Retinal pigment epithelial cell (primary cell): ENCODE data around the gene RPS6KL1.

Experiments used
- DNase-seq: peaks from one replicate; pipeline ENCODE4 v3.0.0-alpha.2; 2010; ENCODE audit warnings: low read depth
- H3K4me3 ChIP-seq: 2 replicates; pipeline ENCODE4 v1.5.1; 2011; ENCODE audit warnings: mild to moderate bottlenecking, low read length, control low read depth, moderate library complexity
- TF ChIP-seq, protein P1 (sequence below): conservative IDR thresholded peaks from 2 replicates; pipeline ENCODE4 v1.5.1; 2011; ENCODE audit warnings: low read depth, low read length, control low read depth, inconsistent platforms

Gene RPS6KL1

DNA sequence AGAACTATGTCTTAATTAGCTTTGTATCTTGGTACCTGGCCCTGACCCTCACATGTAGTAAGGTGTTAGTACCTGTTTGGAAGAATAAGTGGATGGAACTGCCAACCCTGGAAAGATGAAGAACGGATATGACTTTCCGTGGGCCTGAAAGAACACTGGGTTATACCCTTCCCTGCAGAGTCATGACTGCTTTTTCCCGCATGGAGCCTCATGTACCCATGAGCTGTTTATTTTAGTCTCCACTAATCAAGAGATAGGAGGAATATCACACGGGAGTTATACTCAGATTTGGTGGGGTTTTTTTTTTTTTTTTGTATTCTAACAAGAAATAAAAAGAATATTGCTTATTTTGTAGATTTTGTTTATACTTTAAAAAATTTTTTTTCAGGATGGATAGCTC, 25.4 kb downstream of the RPS6KL1 start:
- H3K4me3 ChIP-seq: no peak overlapping the region
- TF ChIP-seq, protein P1, sequence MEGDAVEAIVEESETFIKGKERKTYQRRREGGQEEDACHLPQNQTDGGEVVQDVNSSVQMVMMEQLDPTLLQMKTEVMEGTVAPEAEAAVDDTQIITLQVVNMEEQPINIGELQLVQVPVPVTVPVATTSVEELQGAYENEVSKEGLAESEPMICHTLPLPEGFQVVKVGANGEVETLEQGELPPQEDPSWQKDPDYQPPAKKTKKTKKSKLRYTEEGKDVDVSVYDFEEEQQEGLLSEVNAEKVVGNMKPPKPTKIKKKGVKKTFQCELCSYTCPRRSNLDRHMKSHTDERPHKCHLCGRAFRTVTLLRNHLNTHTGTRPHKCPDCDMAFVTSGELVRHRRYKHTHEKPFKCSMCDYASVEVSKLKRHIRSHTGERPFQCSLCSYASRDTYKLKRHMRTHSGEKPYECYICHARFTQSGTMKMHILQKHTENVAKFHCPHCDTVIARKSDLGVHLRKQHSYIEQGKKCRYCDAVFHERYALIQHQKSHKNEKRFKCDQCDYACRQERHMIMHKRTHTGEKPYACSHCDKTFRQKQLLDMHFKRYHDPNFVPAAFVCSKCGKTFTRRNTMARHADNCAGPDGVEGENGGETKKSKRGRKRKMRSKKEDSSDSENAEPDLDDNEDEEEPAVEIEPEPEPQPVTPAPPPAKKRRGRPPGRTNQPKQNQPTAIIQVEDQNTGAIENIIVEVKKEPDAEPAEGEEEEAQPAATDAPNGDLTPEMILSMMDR: no peak
- no peak for DNase-seq

DNA sequence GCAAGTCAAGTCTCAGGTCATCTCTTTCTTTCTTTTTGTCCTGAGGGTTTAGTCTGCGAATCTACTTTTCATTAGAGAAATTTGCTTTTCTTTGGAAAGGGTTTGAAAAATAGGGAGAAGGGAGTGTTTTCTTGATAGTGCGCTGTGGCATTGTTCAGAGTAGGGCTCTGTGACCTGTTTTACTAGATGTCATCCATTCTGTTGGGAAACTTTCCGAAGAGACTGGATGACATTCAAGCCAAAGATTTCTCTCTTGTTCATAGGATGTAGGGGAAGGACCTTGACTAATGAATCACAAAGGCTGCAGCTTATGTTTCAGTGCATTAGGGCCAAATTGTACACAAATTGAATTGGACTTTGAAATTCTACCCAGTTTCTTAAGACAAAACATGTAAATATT, 26.7 kb downstream of the RPS6KL1 start:
- no peak for DNase-seq
- TF ChIP-seq, protein P1: no peak
- H3K4me3 ChIP-seq: no peak overlapping the region

DNA sequence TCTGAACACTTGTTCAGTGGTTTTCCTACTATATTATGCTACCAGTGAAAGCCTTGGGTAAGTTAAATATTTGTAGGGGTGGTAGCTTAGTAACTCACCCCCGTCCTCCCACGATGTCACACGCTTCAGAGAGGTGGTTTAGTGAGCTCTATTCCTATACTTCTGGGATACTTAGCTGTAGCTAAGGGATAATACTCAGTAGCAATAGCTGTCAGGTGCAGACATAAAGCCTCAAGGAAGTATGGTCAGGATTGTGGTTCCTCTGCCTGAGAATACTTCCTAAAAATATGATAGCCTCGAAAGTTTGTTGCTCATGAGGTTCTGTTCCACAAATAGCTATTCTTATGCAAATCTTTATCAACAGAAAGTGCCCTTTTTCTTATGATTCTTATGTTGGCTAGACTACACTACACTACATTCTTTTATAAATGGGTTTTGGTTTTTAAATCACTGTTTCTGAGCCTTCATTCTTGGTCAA, 29.4 kb downstream of the RPS6KL1 start:
- H3K4me3 ChIP-seq: no peak overlapping the region
- TF ChIP-seq, protein P1: no peak
- no peak for DNase-seq

DNA sequence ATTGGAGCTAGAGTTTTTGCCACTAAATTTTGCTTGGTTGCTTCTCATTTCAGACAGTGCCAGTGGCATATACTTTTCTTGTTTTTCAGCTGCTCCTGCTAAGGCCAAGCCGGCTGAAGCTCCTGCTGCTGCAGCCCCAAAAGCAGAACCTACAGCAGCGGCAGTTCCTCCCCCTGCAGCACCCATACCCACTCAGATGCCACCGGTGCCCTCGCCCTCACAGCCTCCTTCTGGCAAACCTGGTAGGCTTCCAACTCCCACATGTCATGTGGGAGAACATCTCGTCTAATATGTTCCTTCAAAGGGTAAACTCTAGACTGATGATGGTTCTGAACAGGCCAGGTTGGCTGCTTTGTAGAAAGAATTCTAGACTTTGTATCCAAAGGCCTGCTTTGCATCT, 30.3 kb downstream of the RPS6KL1 start:
- no peak overlapping the region for H3K4me3 ChIP-seq
- no peak for DNase-seq
- TF ChIP-seq, protein P1: no peak

DNA sequence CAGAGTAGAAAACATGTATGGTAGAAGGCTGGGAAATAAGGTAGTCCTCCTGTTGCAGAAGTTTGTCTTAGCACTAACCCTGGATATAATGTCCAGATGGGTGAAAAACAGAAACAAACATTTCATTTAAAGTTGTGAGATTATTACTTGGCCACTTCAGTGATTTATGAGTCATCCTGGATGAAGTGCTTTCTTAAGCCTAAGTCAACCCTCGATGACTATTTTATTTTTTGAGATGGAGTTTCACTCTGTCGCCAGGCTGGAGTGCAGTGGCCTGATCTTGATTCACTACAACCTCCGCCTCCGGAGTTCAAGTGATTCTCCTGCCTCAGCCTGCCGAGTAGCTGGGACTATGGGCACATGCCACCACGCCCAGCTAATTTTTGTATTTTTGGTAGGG, 31.2 kb downstream of the RPS6KL1 start:
- H3K4me3 ChIP-seq: no peak overlapping the region
- TF ChIP-seq, protein P1: no peak
- DNase-seq: no peak

DNA sequence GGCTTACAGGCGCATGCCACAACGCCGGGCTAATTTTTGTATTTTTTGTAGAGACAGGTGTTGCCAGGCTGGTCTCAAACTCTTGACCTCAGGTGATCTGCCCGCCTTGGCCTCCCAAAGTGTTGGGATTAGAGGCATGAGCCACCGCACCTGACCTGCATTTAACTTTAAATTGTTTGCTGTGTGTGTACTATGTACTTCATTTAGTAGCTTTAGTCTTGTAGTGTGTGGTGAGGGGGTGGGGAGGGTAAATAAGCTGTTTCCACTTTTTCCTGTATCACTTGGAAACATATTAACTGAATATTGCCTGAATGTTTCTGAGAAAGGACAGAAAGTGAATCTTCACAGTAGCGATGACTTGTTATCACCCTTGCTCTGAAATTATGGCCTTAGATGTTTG, 32.8 kb downstream of the RPS6KL1 start:
- no peak overlapping the region for H3K4me3 ChIP-seq
- TF ChIP-seq, protein P1: no peak
- no peak for DNase-seq

DNA sequence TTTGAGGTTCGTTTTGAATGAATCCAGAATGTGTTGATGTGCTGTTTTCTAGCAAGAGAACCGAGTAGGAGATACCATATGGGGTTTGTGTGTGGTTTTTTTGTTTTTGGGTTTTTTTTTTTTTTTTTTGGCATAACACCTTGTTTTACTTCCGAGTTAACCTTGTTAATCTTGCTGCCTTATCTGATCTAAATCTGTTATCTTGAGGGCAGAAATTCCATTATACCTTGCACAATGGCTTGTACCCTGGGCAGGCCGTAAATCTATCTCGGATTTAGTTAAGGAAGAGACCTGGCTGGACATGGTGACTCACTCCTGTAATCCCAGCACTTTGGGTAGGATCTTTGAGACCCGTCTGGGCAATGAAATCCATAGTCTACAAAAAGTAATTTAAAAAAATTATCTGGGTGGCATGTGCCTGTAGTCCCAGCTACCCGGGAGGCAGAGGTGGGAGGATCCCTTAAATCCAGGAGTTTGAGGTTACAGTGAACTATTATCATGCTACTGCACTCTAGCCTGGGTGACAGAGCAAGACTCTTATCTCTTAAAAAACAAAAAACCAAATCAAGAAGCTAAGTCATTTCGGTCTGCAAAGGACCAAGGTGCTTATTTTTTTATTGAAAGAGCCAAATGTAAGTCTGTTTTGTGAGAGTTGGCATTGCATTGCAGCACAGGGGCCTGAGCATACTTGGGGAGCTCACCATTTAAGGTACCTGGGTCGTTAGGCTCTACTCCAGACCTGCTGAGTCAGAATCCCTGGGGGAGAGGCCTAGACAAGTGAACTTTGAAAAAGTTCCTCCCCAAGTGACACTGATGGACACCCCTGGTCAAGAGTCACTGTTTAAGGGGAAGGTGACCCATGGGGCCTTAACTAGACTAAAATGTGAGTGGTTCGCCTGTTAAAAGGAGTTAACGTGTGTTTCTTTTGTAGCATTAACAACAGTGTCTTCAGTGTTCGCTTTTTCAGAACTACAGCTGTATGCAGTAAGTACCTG, 34.6 kb downstream of the RPS6KL1 start:
- no peak overlapping the region for H3K4me3 ChIP-seq
- no peak for DNase-seq
- TF ChIP-seq, protein P1: no peak
